ENCODE data around the gene TBCA. TPM values are rescaled to one million over a fixed set of nuclear protein-coding genes. Genes with fewer than 3 reads are reported as not detected.

TBCA gene
- total RNA-seq, 4 donors from 2014 or later, result 93.7 to 130 (median 100) TPM

- DNase-seq (ENCODE audit: low spot score in 2 of 2), result no peak
- 91 to 95% methylated on average over 17 of the region's 17 CpGs for WGBS, 2 donors
- intact Hi-C loops (cut with DNase I; ENCODE audit: low total_unique reads), result no loop called here
- no peak overlapping the region for H3K4me3 ChIP-seq (ENCODE audit: low read depth, poor library complexity, severe bottlenecking)
- TF ChIP-seq CTCF (IDR thresholded peaks at IDR 0.05), result no peak
- no peak for TF ChIP-seq POLR2A (IDR thresholded peaks at IDR 0.05)
Measured at GRCh38 chr5:77785229-77785628, 9.1 kb upstream of the TBCA start.

- DNase-seq (ENCODE audit: low spot score in 2 of 2), result no peak
- WGBS, 2 donors, result 93 to 95% methylated on average over 21 of the region's 21 CpGs
- no peak for TF ChIP-seq POLR2A (IDR thresholded peaks at IDR 0.05)
- no peak for TF ChIP-seq CTCF (IDR thresholded peaks at IDR 0.05)
- intact Hi-C loops (cut with DNase I; ENCODE audit: low total_unique reads), result no loop called here
- no peak overlapping the region for H3K4me3 ChIP-seq (ENCODE audit: low read depth, poor library complexity, severe bottlenecking)
Measured at GRCh38 chr5:77784735-77785134, 8.6 kb upstream of the TBCA start.

GRCh38 chr5:77781076-77781475, 4.9 kb upstream of the TBCA start:
- WGBS, 2 donors, result 94 to 95% methylated on average over 1 of the region's 1 CpG
- no peak for TF ChIP-seq POLR2A (IDR thresholded peaks at IDR 0.05)
- TF ChIP-seq CTCF (IDR thresholded peaks at IDR 0.05), result no peak
- no peak overlapping the region for H3K4me3 ChIP-seq (ENCODE audit: low read depth, poor library complexity, severe bottlenecking)
- no peak for DNase-seq (ENCODE audit: low spot score in 2 of 2)
- intact Hi-C loops (cut with DNase I; ENCODE audit: low total_unique reads), result no loop called here

DNA sequence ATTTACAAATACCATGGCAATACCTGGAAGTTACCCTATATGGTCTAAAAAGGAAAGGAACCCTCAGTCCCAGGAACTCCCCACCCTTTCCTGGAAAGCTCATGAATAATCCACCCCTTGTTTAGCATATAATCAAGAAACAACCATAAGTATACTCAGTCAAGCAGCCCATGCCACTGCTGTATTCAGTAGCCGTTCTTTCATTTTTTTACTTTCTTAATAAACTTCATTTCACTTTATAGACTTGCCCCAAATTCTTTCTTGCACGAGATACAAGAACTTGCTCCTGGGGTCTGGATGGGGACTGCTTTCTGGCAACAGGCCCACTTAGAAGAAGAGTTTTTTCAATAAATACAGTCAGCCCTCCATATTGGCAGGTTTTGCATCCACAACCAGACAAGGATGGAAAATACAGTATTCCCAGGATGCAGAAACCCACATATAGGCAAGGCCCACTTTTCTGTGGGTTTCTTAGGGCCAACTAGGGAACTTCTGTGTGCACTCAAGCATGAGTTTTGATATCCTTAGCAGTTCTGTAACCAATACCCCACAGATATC, 2.8 kb upstream of the TBCA start:
- intact Hi-C loops (cut with DNase I; ENCODE audit: low total_unique reads), result no loop called here
- no peak overlapping the region for H3K4me3 ChIP-seq (ENCODE audit: low read depth, poor library complexity, severe bottlenecking)
- TF ChIP-seq POLR2A (IDR thresholded peaks at IDR 0.05), result no peak
- TF ChIP-seq CTCF (IDR thresholded peaks at IDR 0.05), result no peak
- DNase-seq (ENCODE audit: low spot score in 2 of 2), result no peak
- 90 to 92% methylated on average over 2 of the region's 2 CpGs for WGBS, 2 donors

DNA sequence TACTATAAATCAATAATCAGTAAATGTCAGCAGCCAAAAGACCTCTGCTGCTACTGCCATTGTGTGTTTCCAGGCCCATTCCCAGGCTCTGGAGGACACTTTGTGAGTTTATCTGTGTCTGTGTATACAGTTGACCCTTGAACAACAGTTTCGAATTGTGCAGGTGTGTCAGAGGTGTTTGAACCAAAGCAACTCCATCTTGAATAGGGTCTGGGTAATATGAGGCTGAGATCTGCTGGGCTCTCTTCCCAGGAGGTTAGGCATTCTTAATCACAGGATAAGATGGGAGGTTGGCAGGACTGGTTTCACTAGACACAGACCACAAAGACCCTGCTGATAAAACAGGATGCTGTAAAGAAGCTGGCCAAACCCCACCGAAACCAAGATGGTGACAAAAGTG, 2.3 kb upstream of the TBCA start:
- TF ChIP-seq POLR2A (IDR thresholded peaks at IDR 0.05) (no peak), CTCF (IDR thresholded peaks at IDR 0.05) (no peak)
- H3K4me3 ChIP-seq (ENCODE audit: low read depth, poor library complexity, severe bottlenecking), result no peak overlapping the region
- intact Hi-C loops (cut with DNase I; ENCODE audit: low total_unique reads), result no loop called here
- DNase-seq (ENCODE audit: low spot score in 2 of 2), result no peak
- WGBS, 2 donors, result 97 to 100% methylated on average over 2 of the region's 2 CpGs

DNA sequence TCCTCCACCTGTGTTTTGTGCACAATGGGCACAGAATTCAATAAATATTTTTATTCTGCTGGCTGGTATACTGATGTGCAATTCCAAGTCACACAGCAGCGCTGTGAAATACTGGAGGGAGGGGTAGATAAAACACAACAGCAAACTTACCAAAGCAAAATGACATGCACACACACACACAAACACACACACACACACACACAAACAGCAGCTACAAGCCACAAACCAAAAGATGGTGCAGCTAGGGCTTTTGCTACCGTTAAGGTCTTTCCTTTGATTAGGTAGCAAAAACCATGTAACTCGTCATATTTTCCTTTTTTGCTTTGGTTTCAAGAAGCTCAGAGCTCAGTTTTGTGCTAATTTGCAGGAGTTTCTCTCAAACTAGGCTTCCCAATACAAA, 1.8 kb upstream of the TBCA start:
- intact Hi-C loops (cut with DNase I; ENCODE audit: low total_unique reads), result no loop called here
- no peak for TF ChIP-seq POLR2A (IDR thresholded peaks at IDR 0.05)
- TF ChIP-seq CTCF (IDR thresholded peaks at IDR 0.05), result no peak
- DNase-seq (ENCODE audit: low spot score in 2 of 2), result no peak
- H3K4me3 ChIP-seq (ENCODE audit: low read depth, poor library complexity, severe bottlenecking), result no peak overlapping the region
- 80 to 87% methylated on average over 3 of the region's 3 CpGs for WGBS, 2 donors
